ENCODE results near the gene MAST4.
A peak's percentile ranks its signal among the peaks of the same experiment; 100 is the strongest.

The MAST4 gene

DNA sequence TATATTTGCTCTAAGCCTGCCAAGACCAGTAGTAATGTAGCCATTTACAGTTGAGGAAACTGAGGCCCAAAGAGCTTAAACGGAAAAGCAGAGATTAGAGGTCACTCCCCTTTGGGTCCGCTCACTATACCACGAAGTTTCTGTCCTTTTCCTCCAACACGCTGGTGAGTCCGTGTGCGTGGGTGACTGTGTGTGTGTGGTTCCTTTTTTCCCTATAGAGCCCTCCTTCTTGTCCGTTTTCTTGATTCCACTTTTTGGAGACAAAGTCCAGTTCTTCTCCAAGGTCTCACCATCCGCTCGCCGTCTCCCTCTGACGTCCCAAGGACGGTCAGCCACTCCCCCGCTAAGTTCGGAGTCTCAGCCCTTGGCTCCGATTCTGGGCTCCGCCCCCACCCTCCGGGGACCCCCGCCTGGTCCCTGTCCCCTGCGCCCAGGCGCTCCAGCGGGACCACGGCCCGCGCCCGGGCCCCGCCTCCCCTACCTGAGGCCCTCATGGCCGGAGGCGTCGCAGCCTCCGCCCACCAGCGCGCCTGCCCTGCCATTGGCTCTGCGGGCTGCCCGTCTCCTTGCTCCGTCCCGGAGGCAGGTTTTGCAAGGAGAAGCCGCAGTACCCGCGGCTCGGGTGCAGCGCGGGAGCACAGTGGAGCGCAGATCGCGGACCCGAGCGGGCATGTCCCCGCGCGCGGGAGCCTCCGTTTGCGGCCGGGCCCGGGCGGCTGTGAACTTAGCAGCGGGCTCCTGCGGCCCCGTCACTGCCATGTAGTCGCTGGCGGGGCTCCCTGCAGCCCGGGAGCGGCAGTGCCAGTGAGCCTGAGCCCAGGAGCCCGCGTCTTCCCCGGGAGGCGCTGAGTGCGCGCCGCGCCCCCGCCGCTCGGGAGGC, at the start of gene MAST4:
MAST4 (plus strand) TSS at position 638 of the 880 bp plus-strand sequence. CDS start 263 bp downstream, outside the sequence.
- peak; percentile 8 for DNase-seq

GRCh38 chr5:66546541-66546940, 49.7 kb upstream of the MAST4 start:
- DNase-seq: no peak

GRCh38 chr5:66551338-66551737, 44.9 kb upstream of the MAST4 start:
- DNase-seq: no peak

DNA sequence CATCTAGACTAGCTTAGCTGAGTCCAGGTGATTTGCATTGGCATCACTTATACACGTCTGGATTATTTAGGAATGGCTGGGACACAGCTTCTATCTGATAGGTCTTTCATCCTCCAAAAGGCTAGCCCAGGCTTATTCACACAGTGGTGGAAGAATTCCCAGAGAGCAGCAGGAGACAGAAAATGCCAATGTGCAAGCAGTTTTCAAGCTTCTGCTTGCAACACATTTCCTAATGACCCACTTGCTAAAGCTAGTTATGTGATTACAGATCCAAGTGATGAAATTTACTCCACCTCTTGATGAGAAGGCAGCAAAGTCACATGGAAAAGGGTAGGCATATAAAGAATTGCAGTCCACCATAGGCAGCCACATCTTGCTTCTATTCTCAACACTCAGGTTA, 44.2 kb upstream of the MAST4 start:
- DNase-seq: no peak

- no peak for DNase-seq
These were observed 42.8 kb upstream of the MAST4 start for GRCh38 chr5:66553368-66553912.

- no peak for DNase-seq
These were observed 42.1 kb upstream of the MAST4 start for GRCh38 chr5:66553916-66554575.

- no peak for DNase-seq
These were observed 41.3 kb upstream of the MAST4 start for GRCh38 chr5:66554884-66555283.

GRCh38 chr5:66558560-66558959, 37.6 kb upstream of the MAST4 start:
- DNase-seq: no peak

DNA sequence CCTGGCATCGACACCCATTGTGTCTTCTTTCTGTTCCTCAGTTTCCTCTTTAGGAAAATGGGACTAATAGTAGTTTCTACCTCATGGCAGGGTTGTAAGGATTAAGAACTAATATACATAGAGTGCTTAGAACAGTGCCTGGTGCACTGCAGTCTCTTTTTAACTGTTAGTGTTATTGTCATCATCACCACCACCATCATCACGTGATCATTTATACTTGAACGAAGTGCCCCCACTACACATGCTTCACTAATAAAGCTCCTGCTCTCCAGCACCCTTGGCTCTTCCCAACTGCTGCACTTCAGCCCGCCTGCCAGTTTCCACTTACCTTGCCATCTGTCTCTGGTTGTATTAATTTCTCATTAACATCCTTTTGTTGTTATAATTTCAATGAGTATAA, 35.8 kb upstream of the MAST4 start:
- no peak for DNase-seq

GRCh38 chr5:66561256-66561990, 34.8 kb upstream of the MAST4 start:
- DNase-seq: no peak

- DNase-seq: no peak
These were observed 30.3 kb upstream of the MAST4 start for GRCh38 chr5:66565878-66566277.

- no peak for DNase-seq
These were observed 28.7 kb upstream of the MAST4 start for GRCh38 chr5:66567474-66567873.

GRCh38 chr5:66570201-66570600, 26.0 kb upstream of the MAST4 start:
- no peak for DNase-seq

DNA sequence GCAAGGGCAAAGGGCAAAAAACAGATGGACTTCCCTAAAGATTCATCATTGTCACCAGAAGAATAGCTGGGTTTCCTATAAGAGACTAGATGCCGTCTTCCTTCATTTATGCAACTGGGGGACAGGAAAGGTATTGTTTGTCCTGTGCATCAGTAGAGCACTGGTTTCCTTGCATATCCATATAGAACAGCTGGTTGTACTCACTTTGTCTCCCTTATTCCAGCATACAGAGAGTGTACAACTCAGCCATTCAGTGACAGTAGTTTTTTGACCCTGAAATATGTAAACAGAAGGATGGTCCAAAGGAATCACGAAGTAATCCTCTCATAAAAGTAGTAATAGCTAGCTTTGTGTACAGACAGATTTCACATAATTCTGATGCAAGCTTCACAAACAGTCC, 22.5 kb upstream of the MAST4 start:
- no peak for DNase-seq

DNA sequence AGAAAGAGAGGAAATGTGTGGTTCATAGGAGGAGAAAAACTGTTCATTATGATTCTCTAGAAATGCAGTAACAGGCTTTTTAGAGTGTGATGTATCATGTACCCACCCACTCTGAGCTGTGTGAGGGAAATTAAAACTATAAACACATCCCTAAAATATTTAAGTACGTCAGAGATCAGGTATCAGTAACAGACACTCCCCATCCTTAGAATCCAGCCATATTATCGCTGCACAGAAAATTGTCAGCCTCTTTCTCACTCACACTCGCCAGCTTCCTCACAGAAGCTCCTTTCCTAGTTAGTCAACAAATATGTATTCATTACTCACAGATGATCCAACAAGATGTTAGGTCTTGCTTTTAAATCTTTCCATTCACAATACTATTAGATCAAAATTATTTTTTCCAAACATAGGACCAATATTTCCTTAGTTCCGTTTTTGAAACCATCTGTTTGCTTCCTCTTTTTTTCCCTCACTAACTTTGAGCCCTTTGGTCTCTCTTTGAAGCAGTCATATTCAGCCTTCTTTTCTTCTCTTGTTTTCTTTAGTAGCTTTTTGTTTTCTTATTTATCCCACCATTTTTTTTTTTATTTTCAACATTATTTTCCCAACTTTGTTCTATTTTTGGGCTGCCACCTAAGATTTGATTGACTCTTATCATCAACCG, 13.6 kb upstream of the MAST4 start:
- DNase-seq: no peak

- no peak for DNase-seq
These were observed 10.9 kb upstream of the MAST4 start for GRCh38 chr5:66585291-66585690.

DNA sequence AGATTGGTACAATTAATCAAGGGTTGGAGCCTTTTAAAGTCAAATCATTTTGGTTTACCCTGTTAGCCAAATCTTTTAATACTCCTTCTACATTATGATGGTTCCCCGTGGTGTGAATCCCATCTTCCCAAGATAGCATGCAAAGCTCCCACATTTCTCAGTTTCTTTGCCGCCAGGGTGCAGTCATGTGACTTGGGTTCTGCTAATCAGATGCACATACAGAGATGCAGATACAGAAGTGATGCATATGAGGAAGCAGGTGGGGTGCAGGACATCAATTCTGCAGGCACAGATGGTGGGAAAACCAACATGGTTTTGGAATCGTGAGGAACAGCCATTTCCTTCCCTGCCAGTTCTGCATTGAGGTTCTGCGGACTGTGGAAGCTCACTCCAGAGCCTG, 8.4 kb upstream of the MAST4 start:
- DNase-seq: no peak

GRCh38 chr5:66596636-66597182, 516 bp downstream of the MAST4 start:
- no peak for DNase-seq

GRCh38 chr5:66597183-66597757, 1.1 kb downstream of the MAST4 start:
- no peak for DNase-seq

DNA sequence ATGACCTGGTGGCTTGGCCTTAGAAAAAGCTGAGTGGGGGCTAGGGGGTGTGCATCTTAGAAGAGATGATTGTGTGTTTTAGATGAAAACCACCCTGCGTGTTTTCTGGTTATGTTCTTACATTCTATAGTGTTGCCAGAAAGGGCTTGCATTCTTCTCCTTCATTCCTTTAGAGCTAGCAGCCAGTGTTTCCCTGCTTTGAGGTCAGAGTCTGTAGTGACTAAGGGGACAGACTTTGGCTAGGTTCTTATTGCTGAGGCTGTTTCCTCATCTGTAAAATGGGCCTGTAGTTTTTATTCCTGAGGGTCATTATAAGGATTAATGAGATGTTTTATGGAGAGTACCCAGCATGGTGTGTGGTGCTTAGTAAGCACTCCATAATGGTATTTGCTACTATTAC, 6.4 kb downstream of the MAST4 start:
- no peak for DNase-seq

DNA sequence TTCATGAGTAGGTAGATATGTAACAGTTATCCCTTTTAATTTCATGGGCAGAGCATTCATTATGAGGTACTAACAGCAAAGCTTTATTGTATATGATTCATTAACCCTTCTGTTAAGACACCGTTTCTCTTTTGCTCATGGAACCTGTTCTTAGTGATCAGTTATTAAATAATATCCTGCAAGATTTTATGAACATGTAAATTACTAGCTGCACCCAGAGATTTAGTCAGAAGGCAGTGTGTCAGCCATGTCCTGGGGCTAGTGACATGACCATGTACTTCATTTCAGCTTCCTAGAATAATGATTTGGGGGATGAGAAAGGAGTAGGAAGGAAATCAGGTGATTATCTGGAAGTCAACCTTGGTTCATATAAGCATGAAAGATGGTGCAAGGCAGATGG, 7.0 kb downstream of the MAST4 start:
- DNase-seq: no peak

GRCh38 chr5:66603881-66604280, 7.7 kb downstream of the MAST4 start:
- DNase-seq: no peak

Measured in activated gamma-delta T cell treated with Interleukin-2 at 50 U/mL for 16 hours (primary cell).